Stimulated activated CD8-positive, alpha-beta memory T cell treated with anti-CD3 and anti-CD28 coated beads, Interleukin-4, amount 100 ng/mL, for 48 hours (primary cell): ENCODE measurements around the gene CHRND.

Source experiments
- DNase-seq: peaks from one replicate; pipeline ENCODE4 v3.0.0-alpha.2; 2020

Gene CHRND

DNA sequence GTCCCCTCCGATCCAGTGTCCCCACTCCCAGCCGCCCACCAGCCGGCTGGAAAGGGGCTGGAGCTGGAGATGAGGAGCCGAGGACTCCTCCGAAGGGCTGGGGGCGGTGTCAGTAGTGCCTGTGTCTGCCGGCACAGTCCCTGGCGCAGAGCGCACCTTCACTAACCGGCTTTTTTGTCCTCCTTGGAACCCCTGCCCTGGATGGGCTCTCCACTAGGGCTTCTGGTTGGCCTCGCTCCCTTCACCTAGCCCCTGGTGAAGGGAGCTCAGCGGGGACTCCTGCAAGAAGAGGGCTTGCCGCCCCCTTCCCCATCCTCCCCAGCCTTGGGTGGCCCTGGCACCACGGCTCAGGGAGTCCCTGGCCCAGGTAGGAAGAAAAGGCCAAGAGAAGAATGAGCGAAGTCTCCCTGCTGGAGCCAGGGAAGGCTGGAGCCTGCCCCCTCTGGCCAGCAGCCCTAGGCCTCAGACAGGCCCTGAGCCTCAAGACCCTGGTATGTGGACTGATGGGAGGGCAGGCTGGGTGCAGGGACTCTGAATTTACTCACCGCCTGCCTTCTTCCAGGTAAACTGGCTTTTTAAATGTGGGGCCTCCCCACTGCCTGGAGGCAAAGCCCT lies 37.8 kb upstream of the CHRND start:
- no peak for DNase-seq

DNA sequence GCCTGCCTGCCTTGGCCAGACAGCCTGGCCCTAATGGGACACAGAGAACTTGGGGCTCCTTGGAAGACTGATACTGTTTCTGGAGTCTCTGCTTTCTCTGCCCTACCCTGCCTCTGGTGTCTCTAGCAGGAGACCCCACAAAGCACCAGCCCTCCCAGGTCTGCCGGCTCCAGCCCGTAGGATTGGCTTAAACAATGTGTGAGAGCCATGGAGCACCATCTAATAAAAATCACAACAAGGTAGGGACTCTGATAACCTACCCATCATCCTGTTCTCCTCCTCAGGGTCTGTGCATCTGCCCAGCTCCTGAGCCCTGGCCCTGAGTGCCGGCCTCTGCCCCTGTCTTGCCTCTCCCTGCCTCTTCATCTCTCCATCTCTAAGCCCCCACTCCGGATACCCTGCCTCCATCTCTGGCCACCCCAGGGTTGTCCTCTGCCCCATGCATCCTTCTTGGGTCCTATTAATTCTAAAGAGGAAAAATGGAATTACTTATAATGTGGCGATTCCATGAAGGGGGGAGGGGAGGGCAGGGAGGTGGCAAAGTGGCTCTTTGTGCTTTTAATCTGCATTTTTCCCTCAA lies 37.1 kb upstream of the CHRND start:
- DNase-seq: no peak

DNA sequence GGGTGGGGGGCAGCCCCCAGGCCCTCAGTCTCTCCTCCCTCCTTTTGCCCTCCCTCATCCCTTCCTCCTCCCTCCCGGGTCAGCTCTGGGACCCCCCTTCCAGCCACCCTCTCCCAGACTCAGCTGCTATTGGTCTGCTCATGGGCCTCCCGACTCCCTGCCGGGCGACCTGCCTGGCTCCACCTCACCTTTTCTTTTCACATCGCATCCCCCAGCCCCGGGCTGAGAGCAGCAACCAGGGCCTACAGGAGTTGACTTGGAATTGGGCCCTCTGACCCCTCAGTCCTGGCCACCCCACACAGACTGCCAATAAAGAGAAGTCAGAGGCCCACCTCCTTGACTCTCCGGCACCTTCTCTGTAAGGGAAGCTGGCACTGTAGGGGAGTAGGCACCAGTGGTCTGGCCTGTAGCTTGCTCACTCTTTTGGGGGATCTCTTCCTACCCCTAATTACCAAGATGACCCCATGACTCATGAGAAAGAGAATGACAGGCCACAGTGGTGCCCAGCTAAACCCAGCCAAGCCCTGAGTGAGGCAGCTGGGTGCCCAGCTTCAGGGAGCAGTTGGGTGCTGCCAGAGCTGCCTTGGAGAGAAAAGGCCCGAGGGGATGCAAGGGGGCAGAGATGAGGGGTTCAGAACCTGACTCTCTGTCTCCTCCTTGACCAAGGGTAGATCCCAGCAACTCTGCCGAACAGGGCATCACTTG lies 36.3 kb upstream of the CHRND start:
- DNase-seq: no peak

DNA sequence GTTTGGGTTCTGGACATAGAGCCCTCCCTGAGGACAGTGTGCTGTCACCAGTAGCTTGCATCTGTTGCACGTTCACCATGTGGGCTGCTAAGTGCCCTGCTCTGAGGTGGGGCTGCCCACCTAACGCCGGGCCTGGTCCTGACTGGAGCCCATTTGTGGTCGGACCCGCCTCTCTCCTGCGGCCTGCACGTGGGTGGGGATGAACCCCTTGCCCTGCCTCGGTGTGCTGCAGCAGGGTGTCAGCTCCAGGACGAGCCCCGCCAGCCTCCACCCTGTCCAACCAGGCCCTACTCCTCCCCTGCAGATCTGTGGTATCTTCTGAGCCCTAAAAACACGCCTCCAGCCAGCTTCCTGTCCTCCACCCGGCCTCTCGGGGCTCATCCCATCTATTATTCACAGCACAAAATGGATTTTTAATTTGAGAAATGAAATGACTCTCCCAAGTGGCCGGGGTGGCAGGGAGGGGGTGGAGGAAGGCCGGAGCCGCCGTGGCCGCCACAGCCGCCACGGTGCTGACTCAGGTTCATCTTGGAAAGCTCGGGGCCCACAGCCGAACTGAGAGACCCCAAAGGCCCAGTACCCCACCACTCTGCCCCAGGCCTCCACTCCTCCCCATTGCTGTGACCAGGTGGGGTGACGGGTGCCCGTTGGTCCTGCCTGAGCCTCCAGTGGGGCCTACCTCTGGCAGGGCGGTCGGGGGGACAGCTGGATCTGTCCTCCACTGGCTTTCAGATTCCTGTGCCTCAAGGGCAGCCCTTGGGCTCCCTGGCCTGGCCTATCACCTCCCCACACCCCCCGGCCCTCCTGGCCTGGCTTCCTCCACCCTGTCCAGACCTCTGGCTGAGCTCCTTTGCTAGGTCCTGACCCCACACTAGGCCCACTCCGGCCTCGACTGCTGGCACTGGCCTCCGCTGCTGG lies 35.5 kb upstream of the CHRND start:
- DNase-seq: no peak

DNA sequence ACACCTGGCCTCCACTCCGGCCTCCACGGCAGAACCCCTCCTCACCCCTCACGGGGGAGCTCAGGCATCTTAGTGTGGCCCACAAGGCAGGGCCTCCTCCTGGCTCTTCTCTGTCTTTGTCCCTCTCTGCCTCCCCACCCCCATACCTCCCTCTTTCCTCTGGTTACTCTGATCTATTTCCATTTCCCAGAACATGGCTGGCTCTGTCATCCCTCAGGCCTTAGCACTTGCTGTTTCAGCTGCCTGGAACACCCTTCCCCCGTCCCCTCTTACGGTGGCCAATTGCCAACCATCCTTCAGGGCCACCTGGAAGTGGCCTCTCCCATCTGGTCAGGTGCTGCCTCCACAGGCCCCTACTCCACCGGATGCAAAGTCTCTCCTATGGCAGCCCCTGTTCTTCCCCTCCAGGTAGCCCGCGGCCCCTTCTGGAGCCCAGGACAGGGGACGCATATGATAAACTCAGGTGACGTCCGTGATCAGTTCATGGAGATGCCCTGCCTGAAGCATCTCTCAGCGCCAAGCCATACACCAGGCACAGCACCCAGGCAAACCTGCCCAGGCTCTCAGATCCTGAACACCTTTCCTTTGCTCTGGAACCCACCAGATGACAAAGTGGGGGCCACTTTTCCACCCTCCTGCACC lies 34.7 kb upstream of the CHRND start:
- no peak for DNase-seq

GRCh38 chr2:232492236-232492848 lies 33.6 kb upstream of the CHRND start:
- DNase-seq: no peak

- DNase-seq: no peak
Measured at GRCh38 chr2:232492963-232493700, 32.8 kb upstream of the CHRND start.

GRCh38 chr2:232493701-232494474 lies 32.1 kb upstream of the CHRND start:
- DNase-seq: no peak

DNA sequence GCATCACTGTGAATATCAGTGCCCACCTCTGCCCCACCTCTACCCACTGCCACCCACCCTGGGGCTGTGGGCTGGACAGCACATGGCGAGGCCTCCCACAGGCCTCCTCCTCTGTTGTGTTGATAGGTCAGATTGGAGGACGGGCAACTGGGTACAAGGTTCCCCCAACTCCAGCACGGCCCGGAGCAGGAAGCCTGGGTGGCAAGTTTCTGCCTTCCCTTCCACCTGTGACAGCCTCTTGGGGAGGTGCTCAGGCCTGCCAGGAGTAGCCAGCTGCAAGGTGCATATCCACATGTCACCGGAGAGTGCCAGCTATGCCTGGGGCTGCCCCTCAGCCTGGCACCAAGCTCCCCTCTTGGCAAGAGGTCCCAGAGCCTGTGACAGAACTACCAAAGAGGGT lies 31.4 kb upstream of the CHRND start:
- no peak for DNase-seq

DNA sequence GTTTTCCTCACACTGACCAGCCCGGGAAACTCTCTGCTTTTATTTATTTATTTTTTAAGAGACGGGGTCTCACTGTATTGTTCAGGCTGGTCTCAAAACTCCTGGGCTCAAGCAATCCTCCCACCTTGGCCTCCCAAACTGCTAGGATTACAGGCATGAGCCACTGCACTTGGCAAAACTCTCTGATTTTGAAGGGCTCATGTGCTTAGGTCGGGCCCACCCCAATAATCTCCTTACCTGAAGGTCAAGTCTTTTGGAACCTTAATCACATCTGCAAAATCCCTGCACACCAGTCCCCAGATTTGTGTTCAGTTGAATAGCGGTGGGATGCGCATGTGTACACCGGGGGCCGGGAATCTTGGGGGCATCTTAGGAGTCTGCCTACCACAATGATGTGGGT lies 30.7 kb upstream of the CHRND start:
- DNase-seq: no peak

DNA sequence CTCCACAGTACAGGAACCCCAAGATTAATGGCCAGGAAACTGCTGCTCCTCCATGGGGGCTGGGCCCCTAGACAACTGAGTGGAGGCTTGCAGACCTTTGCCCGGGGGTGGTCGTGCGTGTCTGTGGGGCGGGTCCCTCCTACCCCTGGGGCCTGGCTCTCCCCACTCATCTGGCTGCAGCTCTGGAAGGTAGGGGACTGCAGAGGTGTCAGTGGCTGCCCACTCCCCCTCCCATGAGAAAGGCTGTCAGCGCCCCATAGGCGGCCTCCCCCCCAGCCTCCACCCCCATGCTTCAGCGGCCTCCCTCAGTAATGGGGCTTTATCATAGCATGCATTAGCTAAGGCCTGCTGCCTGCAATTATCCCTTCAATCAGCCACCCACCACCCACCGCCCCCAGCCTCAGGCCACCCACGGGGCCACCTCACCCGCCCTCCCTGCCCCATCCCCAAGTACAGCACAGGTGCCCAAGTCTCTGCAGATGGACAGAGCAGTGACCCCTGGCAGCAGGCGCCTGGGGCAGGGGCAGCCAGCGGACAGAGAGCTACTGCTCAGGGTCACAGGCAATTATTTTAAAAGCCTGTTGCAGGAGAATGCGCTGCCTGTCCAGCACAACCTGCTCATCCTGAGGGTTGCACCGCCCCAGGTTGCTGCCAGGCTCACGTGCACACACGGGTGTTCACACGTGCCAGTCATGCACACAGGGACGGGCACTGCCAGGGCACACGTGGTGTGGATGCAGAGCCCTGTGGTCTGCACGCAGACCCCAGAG lies 29.3 kb upstream of the CHRND start:
- DNase-seq: no peak

GRCh38 chr2:232497348-232497747 lies 28.6 kb upstream of the CHRND start:
- no peak for DNase-seq

DNA sequence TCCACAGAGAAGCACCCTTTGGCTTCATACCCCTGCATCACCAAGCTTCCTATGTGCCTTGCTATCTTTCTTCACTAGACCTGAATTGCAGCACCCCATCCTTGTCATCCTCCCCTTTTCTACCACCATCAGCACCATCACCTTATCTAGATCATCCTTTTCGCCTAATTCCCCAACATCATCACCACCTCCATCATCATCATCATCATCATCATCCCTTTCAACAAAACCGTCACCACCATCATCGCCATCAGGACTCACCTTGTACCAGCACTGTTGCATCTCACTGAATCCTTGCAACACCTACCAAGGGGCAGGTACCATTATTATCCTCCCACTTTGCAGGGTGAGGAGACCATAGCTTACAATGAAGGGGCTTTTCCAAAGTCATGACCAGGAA lies 27.5 kb upstream of the CHRND start:
- DNase-seq: no peak

GRCh38 chr2:232501331-232501771 lies 24.6 kb upstream of the CHRND start:
- DNase-seq: no peak

- no peak for DNase-seq
Measured at GRCh38 chr2:232501794-232502390, 24.1 kb upstream of the CHRND start.

- DNase-seq: no peak
Measured at GRCh38 chr2:232502511-232502910, 23.4 kb upstream of the CHRND start.

- peak; percentile 58 for DNase-seq
Measured at GRCh38 chr2:232502911-232503808, 22.8 kb upstream of the CHRND start.

- no peak for DNase-seq
Measured at GRCh38 chr2:232503809-232504323, 22.1 kb upstream of the CHRND start.
